Uterus (tissue), 4 donors: Measurements from ENCODE around the gene RASL10A. TPM values are rescaled to one million over a fixed set of nuclear protein-coding genes. Genes with fewer than 3 reads are reported as not detected.
"Not testable (repeated sequence)": the region's sequence is repeated elsewhere in the genome, so short reads cannot be mapped to it uniquely, and the experiment has no call there.

Experiments
- DNase-seq, 2 donors: peaks; one replicate each; pipeline ENCODE4 v3.0.0-alpha.2; 2019 to 2020
- H3K27ac ChIP-seq, 2 donors: fragments of 200-600 bp; sonication (generic); 1 replicate in 1 of 2; 2 replicates in 1 of 2; pipeline ENCODE4 v1.5.1; 2016 to 2018
- H3K27me3 ChIP-seq, 2 donors: fragments of 200-600 bp; sonication (generic); one replicate each; pipeline ENCODE4 v1.5.1; 2018 to 2019; ENCODE audit warnings: control low read depth in 1 of 2
- H3K36me3 ChIP-seq, 2 donors: fragments of 200-600 bp; sonication (generic); one replicate each; pipeline ENCODE4 v1.5.1; 2019; ENCODE audit warnings: control low read depth in 1 of 2
- H3K4me1 ChIP-seq, 2 donors: fragments of 200-600 bp; sonication (generic); one replicate each; pipeline ENCODE4 v1.5.1; 2018 to 2019; ENCODE audit warnings: control low read depth in 1 of 2
- H3K4me3 ChIP-seq, 2 donors: fragments of 200-600 bp; sonication (generic); 1 replicate in 1 of 2; 2 replicates in 1 of 2; pipeline ENCODE4 v1.5.1; 2018 to 2019; ENCODE audit warnings: mild to moderate bottlenecking in 1 of 2
- H3K9me3 ChIP-seq, 2 donors: fragments of 200-600 bp; sonication (generic); one replicate each; pipeline ENCODE4 v1.5.1; 2019; ENCODE audit warnings: control low read depth in 1 of 2
- POLR2A ChIP-seq, 2 donors: fragments of 450-650 bp; IDR thresholded peaks; one replicate each; pipeline ENCODE4 v1.6.1; 2016; ENCODE audit warnings: antibody characterized with exemption in 2 of 2, mild to moderate bottlenecking in 1 of 2, moderate library complexity in 1 of 2
- intact Hi-C: fragments of 100-400 bp; cut with DNase I; formaldehyde crosslinking; loops from one replicate; pipeline ENCODE4 v1.15.1; 2023; ENCODE audit warnings: low total_unique reads
- total RNA-seq, 4 donors: library from RNA; depleted of rRNA in 3 of 4; stranded (reverse); fragments of >200 nt in 3 of 4; gene quantifications; one replicate each; pipeline versions ENCODE4 v1.1.0 to v1.2.4, GENCODE V29; 2014 to 2023
- TF ChIP-seq, protein P1 (sequence below), 4 experiments: fragments of 200-600 bp in 2 of 4; fragments of 450-650 bp in 2 of 4; sonication (generic) in 2 of 4; IDR thresholded peaks; one replicate each; pipeline ENCODE4 v1.5.1; 2016 to 2019; ENCODE audit warnings: antibody characterized with exemption in 4 of 4, mild to moderate bottlenecking in 2 of 4, moderate library complexity in 1 of 4
- donor health status: DM: yes; HTN: yes; CAD: no.

RASL10A gene
- total RNA-seq, 4 donors from 2014 or later = 0.35 to 3.2 (median 0.79) TPM; not detected in 1

DNA sequence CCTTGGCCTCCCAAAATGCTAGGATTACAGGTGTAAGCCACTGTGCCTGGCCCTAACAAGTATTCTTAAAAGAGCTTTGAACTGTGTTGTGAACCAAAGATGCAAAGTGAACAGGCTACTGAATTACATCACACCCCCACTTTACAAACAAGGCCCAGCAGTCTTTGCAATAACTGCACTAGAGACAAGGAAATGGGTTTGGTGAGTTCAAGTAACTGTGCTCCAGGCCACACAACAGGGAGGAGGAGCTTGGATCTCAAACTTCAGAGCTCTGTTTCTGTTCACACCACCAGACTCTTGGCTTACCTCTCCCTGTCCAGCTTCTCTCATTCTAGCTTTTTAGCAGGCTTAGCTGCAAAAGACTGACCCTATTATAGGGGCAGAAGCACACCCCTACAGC is 30.4 kb upstream of the RASL10A start:
- H3K9me3 ChIP-seq = no peaks in the 10 kb centered on the region
- H3K36me3 ChIP-seq = no peaks in the 10 kb centered on the region
- H3K4me3 ChIP-seq = no peak overlapping the region
- no peaks in the 10 kb centered on the region for H3K27me3 ChIP-seq
- H3K27ac ChIP-seq = no peak overlapping the region
- intact Hi-C loops = no loop called here
- no peaks in the 10 kb centered on the region for H3K4me1 ChIP-seq
- TF ChIP-seq, protein P1, sequence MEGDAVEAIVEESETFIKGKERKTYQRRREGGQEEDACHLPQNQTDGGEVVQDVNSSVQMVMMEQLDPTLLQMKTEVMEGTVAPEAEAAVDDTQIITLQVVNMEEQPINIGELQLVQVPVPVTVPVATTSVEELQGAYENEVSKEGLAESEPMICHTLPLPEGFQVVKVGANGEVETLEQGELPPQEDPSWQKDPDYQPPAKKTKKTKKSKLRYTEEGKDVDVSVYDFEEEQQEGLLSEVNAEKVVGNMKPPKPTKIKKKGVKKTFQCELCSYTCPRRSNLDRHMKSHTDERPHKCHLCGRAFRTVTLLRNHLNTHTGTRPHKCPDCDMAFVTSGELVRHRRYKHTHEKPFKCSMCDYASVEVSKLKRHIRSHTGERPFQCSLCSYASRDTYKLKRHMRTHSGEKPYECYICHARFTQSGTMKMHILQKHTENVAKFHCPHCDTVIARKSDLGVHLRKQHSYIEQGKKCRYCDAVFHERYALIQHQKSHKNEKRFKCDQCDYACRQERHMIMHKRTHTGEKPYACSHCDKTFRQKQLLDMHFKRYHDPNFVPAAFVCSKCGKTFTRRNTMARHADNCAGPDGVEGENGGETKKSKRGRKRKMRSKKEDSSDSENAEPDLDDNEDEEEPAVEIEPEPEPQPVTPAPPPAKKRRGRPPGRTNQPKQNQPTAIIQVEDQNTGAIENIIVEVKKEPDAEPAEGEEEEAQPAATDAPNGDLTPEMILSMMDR (IDR thresholded peaks at IDR 0.05) = no peak
- TF ChIP-seq POLR2A (IDR thresholded peaks at IDR 0.05) = no peak
- DNase-seq = no peak

DNA sequence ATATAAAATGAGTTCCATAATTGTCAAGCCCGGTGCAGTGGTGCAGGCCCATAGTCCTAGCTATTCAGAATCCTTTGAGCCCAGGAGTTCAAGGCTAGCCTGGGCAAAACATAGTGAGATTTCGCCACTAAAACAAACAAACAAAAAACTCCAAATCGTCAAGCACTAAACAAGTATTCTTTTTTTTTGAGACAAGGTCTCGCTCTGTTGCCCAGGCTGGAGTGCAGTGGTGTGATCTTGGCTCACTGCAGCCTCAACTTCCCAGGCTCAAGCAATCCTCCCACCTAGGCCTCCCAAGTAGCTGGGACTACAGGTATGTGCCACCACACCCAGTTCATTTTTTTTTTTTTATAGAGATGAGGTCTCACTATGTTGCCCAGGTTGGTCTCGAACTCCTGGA is 29.4 kb upstream of the RASL10A start:
- H3K9me3 ChIP-seq, H3K4me1 ChIP-seq, H3K27me3 ChIP-seq, H3K36me3 ChIP-seq, intact Hi-C loops, H3K27ac ChIP-seq, DNase-seq, H3K4me3 ChIP-seq: not testable (repeated sequence)

DNA sequence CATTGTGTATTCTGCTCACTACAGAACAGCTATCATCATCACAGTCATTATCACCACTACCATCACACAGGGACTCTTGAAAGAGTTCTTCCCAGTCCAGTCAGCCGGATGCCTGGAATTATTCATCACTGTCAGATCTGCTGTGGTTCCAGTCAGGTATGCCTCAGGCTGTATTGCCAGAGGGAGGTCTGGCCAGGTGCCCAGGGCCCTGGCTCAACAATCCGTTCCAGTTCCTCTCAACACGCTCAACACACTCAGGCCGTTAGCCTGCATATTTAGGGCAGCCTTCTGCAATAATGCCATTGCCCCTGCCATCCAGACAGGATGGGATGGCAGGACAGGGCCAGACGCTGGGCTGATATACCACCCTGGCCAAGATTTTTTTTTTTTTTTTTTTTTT is 28.6 kb upstream of the RASL10A start:
- no peak overlapping the region for H3K27ac ChIP-seq

DNA sequence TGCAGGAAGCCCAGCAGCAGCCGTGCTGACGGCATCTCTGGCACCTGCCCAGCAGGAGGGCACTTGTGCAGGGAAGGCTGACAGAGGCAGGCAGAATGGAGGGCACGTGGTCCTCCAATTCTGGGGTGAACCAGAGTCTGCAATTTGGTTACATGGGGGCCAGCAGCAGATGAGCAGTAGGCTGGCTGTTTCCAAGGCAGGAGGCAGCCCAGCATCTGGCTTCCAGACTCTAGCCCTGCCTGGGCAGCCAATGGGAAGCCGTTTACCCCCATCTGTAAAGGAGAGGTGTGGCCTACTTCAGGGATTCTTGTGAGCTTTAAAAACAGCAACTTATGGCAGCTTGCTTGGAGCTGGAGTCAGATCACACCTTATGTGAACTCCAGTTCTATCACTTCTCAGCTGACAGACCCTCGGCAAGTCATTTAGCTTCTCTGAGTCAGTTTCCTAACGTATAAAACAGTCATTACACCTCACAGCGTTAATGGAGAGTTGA is 27.9 kb upstream of the RASL10A start:
- intact Hi-C loops = no loop called here
- DNase-seq = no peak
- no peaks in the 10 kb centered on the region for H3K9me3 ChIP-seq
- no peak overlapping the region for H3K4me3 ChIP-seq
- TF ChIP-seq, protein P1 (IDR thresholded peaks at IDR 0.05) = no peak
- no peak for TF ChIP-seq POLR2A (IDR thresholded peaks at IDR 0.05)
- no peak overlapping the region for H3K27ac ChIP-seq
- no peaks in the 10 kb centered on the region for H3K27me3 ChIP-seq
- no peaks in the 10 kb centered on the region for H3K36me3 ChIP-seq
- H3K4me1 ChIP-seq = no peaks in the 10 kb centered on the region

More for the DNA sequence above, 28.6 kb upstream of the RASL10A start:
- H3K27me3 ChIP-seq = no peaks in the 10 kb centered on the region
- no peak for TF ChIP-seq POLR2A (IDR thresholded peaks at IDR 0.05)
- TF ChIP-seq, protein P1 (IDR thresholded peaks at IDR 0.05) = no peak
- no peak overlapping the region for H3K4me3 ChIP-seq
- peak; percentile 75 to 80 for DNase-seq
- no peaks in the 10 kb centered on the region for H3K9me3 ChIP-seq
- intact Hi-C loops = no loop called here
- no peaks in the 10 kb centered on the region for H3K36me3 ChIP-seq
- no peaks in the 10 kb centered on the region for H3K4me1 ChIP-seq

DNA sequence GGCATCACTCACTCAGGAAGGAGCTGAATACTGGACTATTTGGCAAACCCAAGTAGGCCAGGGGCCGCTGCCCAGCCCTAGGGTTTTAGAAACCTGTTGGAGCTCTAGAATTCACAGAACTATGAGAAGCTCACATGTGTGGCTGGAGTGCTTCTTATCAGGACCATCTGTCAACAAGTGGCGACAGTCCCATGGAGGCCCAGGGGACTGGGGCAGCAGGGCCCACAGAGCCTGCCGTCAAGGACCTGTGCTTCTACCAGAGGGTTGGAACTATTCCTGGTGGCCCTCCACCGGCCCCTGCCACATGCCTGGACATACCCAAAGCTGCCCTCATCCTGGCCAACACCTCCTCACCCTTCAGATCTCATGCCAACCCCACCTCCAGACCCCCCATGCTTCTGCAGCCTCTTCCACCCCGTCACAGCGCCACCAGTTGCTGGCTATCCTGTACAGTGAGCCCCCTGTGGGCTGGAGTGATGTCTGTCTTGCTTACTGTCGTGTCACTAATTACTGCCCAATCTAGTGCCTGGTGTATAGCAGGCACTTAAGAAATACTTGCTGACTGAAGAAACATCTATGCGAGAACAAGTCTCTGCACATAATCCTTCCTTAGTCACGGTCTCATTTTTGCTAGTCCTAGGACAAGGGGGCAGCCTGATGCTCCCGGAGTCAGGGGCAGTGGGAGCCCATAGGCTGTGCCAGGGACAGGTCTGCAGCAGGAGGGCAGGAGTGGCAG is 27.2 kb upstream of the RASL10A start:
- TF ChIP-seq, protein P1 (IDR thresholded peaks at IDR 0.05) = no peak
- TF ChIP-seq POLR2A (IDR thresholded peaks at IDR 0.05) = no peak
- Histone ChIP-seq H3K36me3 (no peaks in the 10 kb centered on the region), H3K27me3 (no peaks in the 10 kb centered on the region), H3K9me3 (no peaks in the 10 kb centered on the region), H3K27ac (no peak overlapping the region), H3K4me1 (no peaks in the 10 kb centered on the region), H3K4me3 (no peak overlapping the region)
- DNase-seq = no peak
- intact Hi-C loops = no loop called here
